CD4-positive, alpha-beta T cell treated with Interferon alpha-2 for 1 hour (primary cell): Measurements from ENCODE around the gene PIBF1.
"Not testable (repeated sequence)": the region's sequence is repeated elsewhere in the genome, so short reads cannot be mapped to it uniquely, and the experiment has no call there.

Source experiments
- DNase-seq, 2 donors: peaks; one replicate each; pipeline ENCODE4 v3.0.0-alpha.2; 2020 to 2022

Gene PIBF1, protein sequence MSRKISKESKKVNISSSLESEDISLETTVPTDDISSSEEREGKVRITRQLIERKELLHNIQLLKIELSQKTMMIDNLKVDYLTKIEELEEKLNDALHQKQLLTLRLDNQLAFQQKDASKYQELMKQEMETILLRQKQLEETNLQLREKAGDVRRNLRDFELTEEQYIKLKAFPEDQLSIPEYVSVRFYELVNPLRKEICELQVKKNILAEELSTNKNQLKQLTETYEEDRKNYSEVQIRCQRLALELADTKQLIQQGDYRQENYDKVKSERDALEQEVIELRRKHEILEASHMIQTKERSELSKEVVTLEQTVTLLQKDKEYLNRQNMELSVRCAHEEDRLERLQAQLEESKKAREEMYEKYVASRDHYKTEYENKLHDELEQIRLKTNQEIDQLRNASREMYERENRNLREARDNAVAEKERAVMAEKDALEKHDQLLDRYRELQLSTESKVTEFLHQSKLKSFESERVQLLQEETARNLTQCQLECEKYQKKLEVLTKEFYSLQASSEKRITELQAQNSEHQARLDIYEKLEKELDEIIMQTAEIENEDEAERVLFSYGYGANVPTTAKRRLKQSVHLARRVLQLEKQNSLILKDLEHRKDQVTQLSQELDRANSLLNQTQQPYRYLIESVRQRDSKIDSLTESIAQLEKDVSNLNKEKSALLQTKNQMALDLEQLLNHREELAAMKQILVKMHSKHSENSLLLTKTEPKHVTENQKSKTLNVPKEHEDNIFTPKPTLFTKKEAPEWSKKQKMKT

DNA sequence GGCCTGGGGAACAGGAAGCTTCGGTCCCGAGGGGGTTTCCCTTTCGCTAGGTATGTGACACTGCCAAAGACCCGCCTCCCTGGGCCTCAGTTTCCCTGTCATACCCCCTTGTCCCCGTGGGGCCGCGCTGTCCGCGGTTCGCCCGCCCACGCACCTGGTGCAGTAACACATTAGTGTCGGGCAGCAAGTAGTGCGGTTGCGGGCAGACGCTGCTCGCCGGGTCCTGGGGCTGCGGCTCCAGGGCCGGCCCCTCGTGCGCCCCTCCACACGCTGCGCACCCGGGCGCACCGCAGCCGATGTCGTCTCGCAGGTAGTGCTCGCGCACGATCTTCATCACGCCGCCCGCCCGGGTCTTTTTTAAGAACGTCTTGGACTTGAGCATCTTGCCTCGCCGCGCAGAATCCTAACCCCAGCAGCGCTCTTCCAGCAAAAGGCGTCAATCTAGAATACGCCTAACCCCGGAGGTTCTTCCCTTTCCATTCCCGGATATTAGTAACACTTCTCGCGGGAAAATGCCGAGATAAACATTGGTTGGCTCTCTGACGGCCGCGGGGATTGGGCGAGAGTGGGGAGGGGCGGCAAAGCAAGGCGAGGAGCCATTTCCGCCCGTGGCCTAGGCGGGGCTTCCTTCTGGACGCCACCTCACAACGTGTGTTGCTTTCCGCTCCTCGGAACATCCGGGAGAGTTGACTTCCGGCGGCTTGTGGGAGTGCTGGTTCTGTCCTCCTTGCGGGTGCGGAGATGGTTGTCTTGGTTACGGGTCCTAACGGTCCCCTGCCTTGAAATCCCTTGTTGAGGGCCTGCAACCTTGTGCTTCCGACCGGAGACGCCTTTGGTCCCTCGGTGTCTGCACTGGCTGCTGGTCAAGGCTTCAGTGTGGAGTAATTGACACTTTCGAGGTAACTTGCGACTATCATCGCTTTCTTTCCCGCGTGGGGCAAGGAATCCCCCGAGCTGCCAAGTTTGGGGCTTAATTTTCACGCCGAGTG is at the start of gene PIBF1, which contains the start of gene DIS3:
TSS of gene PIBF1 (plus strand) at position 683 of the 989 bp plus-strand sequence. CDS start 1,337 bp downstream, outside the sequence.
TSS of gene DIS3 (minus strand) at position 450 of the 989 bp plus-strand sequence. CDS start at position 382, 68 bp downstream.
- peak; percentile 95 to 97 for DNase-seq

DNA sequence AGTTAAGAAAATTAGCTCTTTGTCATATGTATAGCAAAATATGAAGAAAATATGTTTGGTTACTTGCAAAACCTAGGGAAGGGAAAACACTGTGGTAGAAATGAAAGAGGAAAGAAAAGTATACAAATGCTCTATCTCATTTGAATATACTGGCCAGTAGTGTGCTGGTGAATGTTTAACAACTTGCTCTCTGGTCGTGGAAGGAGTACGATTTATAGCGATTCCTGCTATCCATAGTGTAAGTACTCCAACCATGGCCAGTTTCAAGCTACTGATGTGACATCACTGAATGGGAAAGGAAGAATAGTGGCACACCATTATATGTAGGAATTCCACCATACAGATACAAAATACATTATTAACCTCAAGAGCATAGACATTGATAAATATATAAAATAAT is 44.9 kb upstream of the PIBF1 start:
- no peak for DNase-seq

DNA sequence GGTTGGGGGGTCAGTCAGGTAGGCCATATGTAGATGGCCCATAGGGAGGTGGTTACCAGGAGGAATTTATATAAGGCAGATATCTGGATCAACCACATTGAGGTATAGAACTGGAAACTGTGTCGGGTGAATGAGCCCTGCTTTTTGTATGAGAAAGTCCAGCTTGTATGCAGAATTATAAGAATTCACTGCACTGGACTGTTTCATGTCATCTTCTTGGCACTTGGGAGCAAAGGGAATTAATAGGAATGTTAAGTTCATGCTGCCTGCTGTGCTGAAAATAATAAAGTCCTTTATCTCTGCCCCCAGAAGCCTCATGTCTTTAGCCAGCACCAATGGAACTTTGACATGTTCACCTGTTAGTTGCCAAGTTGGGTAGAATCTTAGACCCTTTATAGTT is 41.9 kb upstream of the PIBF1 start:
- DNase-seq = no peak

GRCh38 chr13:72745260-72745659 is 36.7 kb upstream of the PIBF1 start:
- no peak for DNase-seq

DNA sequence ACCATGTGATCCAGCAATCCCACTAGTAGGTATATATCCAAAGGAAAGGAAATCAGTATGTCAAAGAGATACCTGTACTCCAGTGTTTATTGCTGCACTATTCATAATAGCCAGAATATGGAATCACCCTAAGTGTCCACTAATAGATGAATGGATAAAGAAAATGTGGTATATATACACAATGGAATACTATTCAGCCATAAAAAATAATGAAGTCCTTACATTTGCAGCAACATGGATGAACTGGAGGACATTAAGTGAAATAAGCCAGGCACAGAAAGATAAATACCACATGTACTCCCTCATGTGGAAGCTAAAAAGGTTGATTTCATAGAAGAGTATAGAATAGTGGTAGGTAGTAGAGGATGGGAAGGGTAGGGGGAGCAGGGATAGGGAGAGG is 30.7 kb upstream of the PIBF1 start:
- no peak for DNase-seq

- DNase-seq = no peak
Measured at GRCh38 chr13:72754111-72754510, 27.8 kb upstream of the PIBF1 start.

- DNase-seq = no peak
Measured at GRCh38 chr13:72757792-72758535, 24.0 kb upstream of the PIBF1 start.

DNA sequence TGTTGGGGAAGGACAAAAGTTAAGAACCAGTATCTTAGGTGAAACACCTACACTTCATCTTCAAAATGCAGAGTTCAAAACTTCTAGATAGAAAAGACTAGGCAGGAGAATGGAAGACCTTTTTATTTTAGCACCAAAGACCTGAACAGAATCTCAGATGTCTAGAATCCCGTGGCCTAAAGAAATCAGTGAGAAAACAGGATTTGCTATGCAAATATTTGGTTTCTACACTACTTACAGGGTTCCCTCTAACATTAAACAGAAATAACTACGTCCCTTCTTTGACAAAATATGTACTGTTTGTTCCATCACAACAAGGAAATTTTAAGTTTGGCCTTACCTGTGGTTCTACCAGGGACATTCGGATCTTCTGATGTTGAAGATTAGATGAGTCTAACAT is 21.7 kb upstream of the PIBF1 start:
- no peak for DNase-seq

GRCh38 chr13:72763411-72763810 is 18.5 kb upstream of the PIBF1 start:
- no peak for DNase-seq

DNA sequence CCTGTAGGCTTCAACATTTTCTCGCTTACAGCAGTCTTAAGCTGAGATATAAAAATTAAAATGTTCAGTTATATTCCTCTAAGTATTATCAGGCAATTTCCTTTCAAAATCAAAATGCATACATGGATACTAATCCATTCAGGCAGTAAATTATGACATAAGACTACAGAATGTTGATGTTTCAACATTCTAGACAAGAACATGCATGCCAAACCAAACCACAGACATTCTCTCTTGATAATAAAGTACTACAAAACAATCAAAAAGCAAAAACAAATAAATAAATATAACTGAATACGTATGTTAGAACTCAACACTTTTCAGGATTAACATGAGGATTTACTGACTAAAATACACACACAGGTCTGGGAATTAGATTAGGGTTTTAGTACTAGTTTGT is 7.9 kb upstream of the PIBF1 start:
- DNase-seq = no peak

GRCh38 chr13:72782717-72783116 is 784 bp downstream of the PIBF1 start:
- DNase-seq = peak in 1 of 2 donors; percentile 32

DNA sequence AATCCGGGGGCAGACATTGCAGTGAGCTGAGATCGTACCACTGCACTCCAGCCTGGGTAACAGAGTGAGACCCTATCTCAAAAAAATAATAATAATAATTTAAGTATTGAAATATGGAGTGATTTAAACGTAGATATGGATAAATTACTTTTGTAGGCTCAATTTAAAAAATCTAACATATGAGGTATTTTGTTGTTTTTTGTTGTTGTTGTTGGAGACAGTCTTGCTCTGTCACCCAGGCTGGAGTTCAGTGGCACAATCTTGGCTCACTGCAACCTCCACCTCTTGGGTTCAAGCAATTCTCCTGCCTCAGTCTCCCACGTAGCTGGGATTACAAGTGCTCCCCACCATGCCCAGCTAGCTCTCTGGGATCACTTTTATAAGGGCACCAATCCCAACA is 2.7 kb downstream of the PIBF1 start:
- DNase-seq = not testable (repeated sequence)

GRCh38 chr13:72788831-72789230 is 6.9 kb downstream of the PIBF1 start:
- DNase-seq = no peak

DNA sequence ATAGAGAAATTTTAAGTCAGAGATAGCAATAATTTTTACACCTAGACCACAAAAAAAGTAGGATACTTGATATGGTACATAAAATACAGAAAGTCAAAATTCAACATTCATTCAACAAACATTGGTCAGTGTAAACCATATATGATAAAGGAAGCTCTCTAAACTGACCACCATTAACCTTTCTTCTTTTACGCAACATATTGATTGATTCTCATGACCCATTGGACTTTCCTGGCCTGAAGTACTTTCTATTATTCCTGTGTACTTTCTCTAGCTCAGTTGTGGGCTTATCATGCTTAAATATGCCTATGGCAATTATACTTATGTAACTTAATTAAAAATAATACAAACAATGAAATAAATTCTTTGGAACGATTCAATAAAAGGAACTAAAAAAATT is 10.7 kb downstream of the PIBF1 start:
- no peak for DNase-seq

DNA sequence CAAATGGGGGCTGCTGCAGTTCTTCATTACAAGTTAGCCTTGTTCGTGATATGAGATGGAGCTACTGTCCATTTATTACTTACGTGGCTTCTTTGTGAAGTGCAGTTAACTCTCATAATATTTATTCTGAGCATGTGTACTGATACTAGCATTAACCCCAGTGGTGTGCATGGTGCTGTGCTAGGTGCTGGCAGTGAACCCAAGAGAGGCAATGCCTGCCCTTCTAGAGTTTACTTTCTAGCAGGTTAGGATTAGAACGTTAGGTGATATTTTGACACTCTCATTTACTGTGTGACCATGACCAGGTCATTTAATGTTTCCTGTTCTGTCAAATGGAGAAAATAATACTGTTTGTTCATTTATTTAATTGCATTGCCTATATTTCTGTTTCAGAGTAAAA is 16.9 kb downstream of the PIBF1 start:
- no peak for DNase-seq

GRCh38 chr13:72804301-72804700 is 22.4 kb downstream of the PIBF1 start:
- no peak for DNase-seq

- no peak for DNase-seq
Measured at GRCh38 chr13:72805676-72806346, 23.9 kb downstream of the PIBF1 start.

DNA sequence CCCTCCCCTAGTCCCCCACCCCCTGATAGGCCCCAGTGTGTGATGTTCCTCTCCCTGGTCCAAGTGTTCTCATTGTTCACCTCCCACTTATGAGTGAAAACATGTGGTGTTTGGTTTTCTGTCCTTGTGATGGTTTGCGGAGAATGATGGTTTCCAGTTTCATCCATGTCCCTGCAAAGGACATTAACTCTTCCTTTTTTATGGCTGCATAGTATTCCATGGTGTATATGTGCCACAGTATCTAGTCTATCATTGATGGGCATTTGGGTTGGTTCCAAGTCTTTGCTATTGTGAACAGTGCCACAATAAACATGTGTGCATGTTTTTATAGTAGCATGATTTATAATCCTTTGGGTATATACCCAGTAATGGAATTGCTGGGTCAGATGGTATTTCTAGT is 24.6 kb downstream of the PIBF1 start:
- DNase-seq = not testable (repeated sequence)

- DNase-seq = peak in 1 of 2 donors; percentile 25
Measured at GRCh38 chr13:72808917-72809500, 27.1 kb downstream of the PIBF1 start.

- DNase-seq = no peak
Measured at GRCh38 chr13:72820156-72820897, 38.4 kb downstream of the PIBF1 start.
